DOHH2 (cell line): Measurements from ENCODE around the gene DCLK1.

Experiments
- H3F3A ChIP-seq: fragments of 200-600 bp; sonication (generic), shearing (Covaris generic); 2 replicates; pipeline ENCODE4 v1.6.0; 2016; ENCODE audit warnings: antibody characterized with exemption, mild to moderate bottlenecking; ENCODE audit not compliant: control insufficient read depth, insufficient read depth
- H3K27ac ChIP-seq: fragments of 200-600 bp; sonication (generic); 2 replicates; pipeline ENCODE4 v1.5.1; 2014; ENCODE audit warnings: low read depth, mild to moderate bottlenecking, low read length, moderate library complexity
- H3K27me3 ChIP-seq: fragments of 200-600 bp; sonication (generic); 2 replicates; pipeline ENCODE4 v1.6.1; 2014; ENCODE audit warnings: mild to moderate bottlenecking, low read length, mixed read lengths; ENCODE audit not compliant: control insufficient read depth
- H3K36me3 ChIP-seq: fragments of 200-600 bp; sonication (generic); 2 replicates; pipeline ENCODE4 v1.6.1; 2014; ENCODE audit warnings: mild to moderate bottlenecking, low read length, moderate library complexity, mixed read lengths; ENCODE audit not compliant: control insufficient read depth
- H3K4me1 ChIP-seq: fragments of 200-600 bp; sonication (generic); 2 replicates; pipeline ENCODE4 v1.6.1; 2014; ENCODE audit warnings: mild to moderate bottlenecking, low read length, mixed read lengths; ENCODE audit not compliant: control insufficient read depth
- H3K4me2 ChIP-seq: fragments of 200-600 bp; sonication (generic); 2 replicates; pipeline ENCODE4 v1.6.0; 2014; ENCODE audit warnings: mild to moderate bottlenecking, low read length, moderate library complexity
- H3K4me3 ChIP-seq: fragments of 200-600 bp; sonication (generic); 2 replicates; pipeline ENCODE4 v1.5.1; 2014; ENCODE audit warnings: mild to moderate bottlenecking, low read length, mixed read lengths
- H3K79me2 ChIP-seq: fragments of 200-600 bp; sonication (generic); 2 replicates; pipeline ENCODE4 v1.6.1; 2014; ENCODE audit warnings: mild to moderate bottlenecking, low read length, mixed read lengths; ENCODE audit not compliant: control insufficient read depth
- H3K9me2 ChIP-seq: fragments of 200-600 bp; sonication (generic); replicated peaks from 2 replicates; pipeline ENCODE4 v1.6.1; 2014; ENCODE audit warnings: mild to moderate bottlenecking, low read length, mixed read lengths; ENCODE audit not compliant: control insufficient read depth
- H3K9me3 ChIP-seq: fragments of 200-600 bp; sonication (generic); 2 replicates; pipeline ENCODE4 v1.6.1; 2014; ENCODE audit warnings: antibody characterized with exemption, low read length, mixed read lengths; ENCODE audit not compliant: control insufficient read depth, insufficient read depth
- H4K20me1 ChIP-seq: fragments of 200-600 bp; sonication (generic); 2 replicates; pipeline ENCODE4 v1.6.0; 2014; ENCODE audit warnings: low read depth, mild to moderate bottlenecking, antibody characterized with exemption, low read length, moderate library complexity; ENCODE audit not compliant: control insufficient read depth, insufficient read depth
- EZH2phosphoT487 ChIP-seq: fragments of 200-600 bp; sonication (generic); IDR thresholded peaks from 2 replicates; pipeline ENCODE4 v1.6.1; 2017; ENCODE audit warnings: borderline replicate concordance, mild to moderate bottlenecking, antibody characterized with exemption, low read length, moderate library complexity, mixed read lengths
- TF ChIP-seq, protein P1 (sequence below): fragments of 200-600 bp; sonication (generic); IDR thresholded peaks from one replicate; pipeline ENCODE4 v1.5.1; 2014; ENCODE audit warnings: antibody characterized with exemption, mild to moderate bottlenecking, low read depth, low read length; ENCODE audit not compliant: poor library complexity, severe bottlenecking

The DCLK1 gene

DNA sequence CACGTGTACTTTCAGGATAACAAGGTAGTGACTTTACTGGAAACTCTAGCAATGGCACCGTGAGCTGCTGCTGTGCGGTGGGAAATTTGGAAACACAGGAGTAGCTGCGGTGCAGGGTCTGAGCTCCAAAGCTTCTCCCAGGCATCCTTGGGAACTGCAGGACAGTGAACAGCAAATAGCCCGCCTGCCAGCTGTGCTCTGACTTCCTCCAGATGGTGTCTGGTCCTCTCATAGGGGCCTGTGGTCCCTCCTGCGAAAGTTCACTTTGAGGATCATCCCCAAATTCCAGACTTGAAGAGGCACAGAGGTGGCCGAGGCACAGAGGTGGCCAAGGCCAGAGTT is 367.4 kb downstream of the DCLK1 start:
- H3K36me3 ChIP-seq, result no peaks in the 10 kb centered on the region
- no peaks in the 10 kb centered on the region for H3F3A ChIP-seq
- TF ChIP-seq, protein P1, sequence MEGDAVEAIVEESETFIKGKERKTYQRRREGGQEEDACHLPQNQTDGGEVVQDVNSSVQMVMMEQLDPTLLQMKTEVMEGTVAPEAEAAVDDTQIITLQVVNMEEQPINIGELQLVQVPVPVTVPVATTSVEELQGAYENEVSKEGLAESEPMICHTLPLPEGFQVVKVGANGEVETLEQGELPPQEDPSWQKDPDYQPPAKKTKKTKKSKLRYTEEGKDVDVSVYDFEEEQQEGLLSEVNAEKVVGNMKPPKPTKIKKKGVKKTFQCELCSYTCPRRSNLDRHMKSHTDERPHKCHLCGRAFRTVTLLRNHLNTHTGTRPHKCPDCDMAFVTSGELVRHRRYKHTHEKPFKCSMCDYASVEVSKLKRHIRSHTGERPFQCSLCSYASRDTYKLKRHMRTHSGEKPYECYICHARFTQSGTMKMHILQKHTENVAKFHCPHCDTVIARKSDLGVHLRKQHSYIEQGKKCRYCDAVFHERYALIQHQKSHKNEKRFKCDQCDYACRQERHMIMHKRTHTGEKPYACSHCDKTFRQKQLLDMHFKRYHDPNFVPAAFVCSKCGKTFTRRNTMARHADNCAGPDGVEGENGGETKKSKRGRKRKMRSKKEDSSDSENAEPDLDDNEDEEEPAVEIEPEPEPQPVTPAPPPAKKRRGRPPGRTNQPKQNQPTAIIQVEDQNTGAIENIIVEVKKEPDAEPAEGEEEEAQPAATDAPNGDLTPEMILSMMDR, result no peak
- no peak for TF ChIP-seq EZH2phosphoT487
- H3K4me3 ChIP-seq, result no peak overlapping the region
- no peak overlapping the region for H3K4me2 ChIP-seq
- no peaks in the 10 kb centered on the region for H3K79me2 ChIP-seq
- H4K20me1 ChIP-seq, result no peaks in the 10 kb centered on the region
- no peaks in the 10 kb centered on the region for H3K27me3 ChIP-seq
- no peaks in the 10 kb centered on the region for H3K9me2 ChIP-seq
- H3K4me1 ChIP-seq, result no peaks in the 10 kb centered on the region
- H3K9me3 ChIP-seq, result peaks cover 25% of the 10 kb centered on the region; the same call in 1 of the 2 replicates
- no peak overlapping the region for H3K27ac ChIP-seq

DNA sequence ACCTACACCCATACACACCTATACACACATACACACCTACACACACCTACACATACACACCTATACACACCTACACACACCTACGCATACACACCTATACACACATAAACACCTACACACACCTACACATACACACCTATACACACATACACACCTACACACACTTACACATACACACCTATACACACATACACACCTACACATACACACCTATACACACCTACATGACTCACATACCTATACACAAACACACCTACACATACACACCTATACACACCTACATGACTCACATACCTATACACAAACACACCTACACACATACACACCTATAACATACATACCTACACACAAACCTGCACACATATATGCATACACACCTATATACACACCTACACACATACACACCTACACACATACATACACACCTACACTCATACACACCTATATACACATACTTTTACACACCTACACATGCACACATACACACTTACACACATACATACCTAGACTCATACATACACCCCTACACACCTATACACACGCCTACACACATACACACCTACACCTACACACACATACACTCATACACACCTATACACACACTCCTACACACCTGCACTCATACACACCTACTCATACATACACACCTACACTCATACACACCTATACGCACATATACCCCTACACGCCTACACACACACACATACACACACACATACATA is 368.0 kb downstream of the DCLK1 start:
- Histone ChIP-seq H3K9me3 (peaks cover 25% of the 10 kb centered on the region; the same call in 1 of the 2 replicates), H3K4me2 (no peak overlapping the region), H3K27me3 (no peaks in the 10 kb centered on the region), H3K9me2 (no peaks in the 10 kb centered on the region), H3K4me1 (no peaks in the 10 kb centered on the region), H3K27ac (no peak overlapping the region), H3K36me3 (no peaks in the 10 kb centered on the region), H3K4me3 (no peak overlapping the region), H4K20me1 (no peaks in the 10 kb centered on the region), H3K79me2 (no peaks in the 10 kb centered on the region), H3F3A (no peaks in the 10 kb centered on the region)
- no peak for TF ChIP-seq EZH2phosphoT487
- TF ChIP-seq, protein P1, result no peak

DNA sequence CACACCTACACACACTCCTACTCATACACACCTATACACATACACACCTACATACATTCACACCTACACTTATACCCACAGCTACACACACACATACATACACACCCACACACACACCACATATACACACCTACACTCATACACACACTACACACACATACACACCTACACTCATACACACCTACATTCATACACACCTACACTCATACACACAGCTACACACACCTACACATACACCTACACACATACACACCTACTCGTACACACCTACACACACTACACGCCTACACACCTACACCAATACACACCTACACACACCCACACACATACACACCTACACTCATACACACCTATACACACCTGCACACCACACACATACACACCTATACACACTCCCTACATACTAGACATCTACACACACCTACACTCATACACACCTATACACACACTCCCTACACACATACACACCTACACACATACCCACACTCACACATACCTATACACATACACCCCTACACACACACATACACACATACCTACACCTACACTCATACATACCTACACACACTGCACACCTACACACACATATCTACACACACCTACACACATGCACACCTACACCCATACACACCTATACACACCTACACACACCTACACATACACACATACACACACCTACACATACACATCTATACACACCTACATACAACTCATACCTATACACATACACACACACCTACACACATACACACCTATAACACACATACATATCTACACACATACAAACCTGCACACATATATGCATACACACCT is 369.5 kb downstream of the DCLK1 start:
- no peaks in the 10 kb centered on the region for H3F3A ChIP-seq
- H3K9me3 ChIP-seq, result peaks cover 25% of the 10 kb centered on the region; the same call in 1 of the 2 replicates
- H3K4me3 ChIP-seq, result no peak overlapping the region
- H3K79me2 ChIP-seq, result no peaks in the 10 kb centered on the region
- H3K27ac ChIP-seq, result no peak overlapping the region
- no peaks in the 10 kb centered on the region for H3K4me1 ChIP-seq
- no peak for TF ChIP-seq EZH2phosphoT487
- TF ChIP-seq, protein P1, result no peak
- H3K27me3 ChIP-seq, result no peaks in the 10 kb centered on the region
- no peaks in the 10 kb centered on the region for H3K9me2 ChIP-seq
- no peaks in the 10 kb centered on the region for H3K36me3 ChIP-seq
- H4K20me1 ChIP-seq, result no peaks in the 10 kb centered on the region
- H3K4me2 ChIP-seq, result no peak overlapping the region
